Measurements from ENCODE around the gene SULT1C2.
"Not testable (repeated sequence)": the region's sequence is repeated elsewhere in the genome, so short reads cannot be mapped to it uniquely, and the experiment has no call there.

The SULT1C2 gene

DNA sequence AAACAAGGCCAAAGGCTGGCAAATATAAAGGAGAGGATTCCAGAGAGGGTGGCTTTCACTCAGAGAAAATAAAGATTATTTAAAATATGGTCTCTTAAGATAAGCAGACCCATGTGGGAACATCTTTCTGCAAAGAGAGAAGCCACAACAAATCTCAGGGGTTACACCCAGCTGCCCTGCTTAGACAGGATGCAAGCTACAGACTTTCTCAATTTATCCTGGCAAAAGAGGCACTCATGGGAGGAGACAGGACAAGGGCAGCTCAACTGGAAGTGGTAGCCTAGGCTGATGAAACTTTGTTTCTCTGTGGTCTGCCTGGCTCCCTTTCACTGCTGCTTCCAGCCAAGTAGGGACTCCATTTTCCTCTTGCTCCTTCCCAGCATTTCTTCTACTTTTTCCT is 63.2 kb downstream of the SULT1C2 start:
- DNase-seq (ENCODE audit: low read depth), result no peak

DNA sequence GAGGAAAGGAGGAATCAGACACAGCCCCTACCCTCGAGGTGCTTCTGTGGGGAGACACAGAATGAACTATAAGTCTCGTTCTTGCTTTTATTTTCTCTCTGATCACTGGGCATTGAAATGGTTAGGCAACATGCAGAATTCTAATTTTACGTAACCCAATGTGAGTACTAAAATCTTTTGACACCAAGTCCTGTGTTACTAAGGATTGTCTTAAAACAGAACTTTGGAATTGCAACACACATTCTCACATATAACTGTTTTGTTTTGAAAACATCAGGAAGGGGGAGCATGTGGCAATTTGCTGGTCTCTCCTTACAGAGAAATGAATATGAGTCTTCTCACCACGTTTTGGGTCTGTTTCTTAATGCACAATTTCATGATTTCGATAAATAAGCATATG is 65.4 kb downstream of the SULT1C2 start:
- no peak for DNase-seq (ENCODE audit: low read depth)

DNA sequence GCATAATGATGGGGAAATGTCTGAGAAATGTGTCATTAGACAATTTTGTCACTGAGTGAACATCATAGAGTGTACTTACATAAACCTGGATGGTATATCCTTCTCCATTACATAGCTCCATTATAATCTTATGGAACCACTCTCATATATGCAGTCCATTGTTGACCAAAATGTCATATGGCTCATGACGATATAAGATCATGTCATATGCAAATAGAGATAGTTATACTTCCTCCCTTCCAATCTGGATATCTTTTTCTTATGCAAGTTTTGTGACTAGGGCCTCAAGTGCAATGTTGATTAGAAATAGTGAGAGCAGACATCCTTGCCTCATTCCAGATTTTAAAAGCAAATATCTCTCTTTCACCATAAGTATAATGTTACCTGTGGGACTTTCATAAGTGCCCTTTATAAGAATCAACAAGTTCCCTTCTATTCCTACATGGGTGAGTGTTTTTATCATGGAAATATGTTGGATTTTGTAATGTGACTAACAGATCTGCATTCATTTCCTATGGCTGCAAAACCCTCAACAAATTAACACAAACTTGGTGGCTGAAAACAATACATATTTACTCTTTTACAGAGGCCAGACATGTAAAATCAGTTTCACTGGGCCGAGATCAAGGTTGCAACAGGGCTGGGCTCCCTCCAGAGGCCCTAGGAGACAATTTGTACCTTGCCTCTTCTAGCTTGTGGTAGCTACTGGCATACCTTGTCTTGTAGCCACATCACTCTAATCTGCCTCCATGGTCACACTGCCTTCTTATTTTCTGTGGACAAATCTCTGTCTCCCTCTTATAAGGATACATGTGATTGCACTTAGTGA is 67.4 kb downstream of the SULT1C2 start:
- no peak for DNase-seq (ENCODE audit: low read depth)

DNA sequence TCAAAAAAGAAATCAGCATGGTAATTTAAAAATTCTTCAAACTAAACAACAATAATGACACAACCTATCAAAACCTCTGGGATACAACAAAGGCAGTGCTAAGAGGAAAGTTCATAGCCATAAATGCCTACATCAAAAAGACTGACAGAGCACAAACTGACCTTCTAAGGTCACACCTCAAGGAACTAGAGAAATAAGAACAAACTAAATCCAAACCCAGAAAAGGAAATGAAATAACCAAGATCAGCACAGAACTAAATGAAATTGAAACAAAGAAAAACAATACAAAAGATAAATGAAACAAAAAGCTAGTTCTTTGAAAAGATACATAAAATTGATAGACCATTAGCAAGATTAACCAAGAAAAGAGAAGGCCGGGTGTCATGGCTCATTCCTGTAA is 70.6 kb downstream of the SULT1C2 start:
- not testable (repeated sequence) for DNase-seq (ENCODE audit: low read depth)
